Measurements from ENCODE around the gene SH3RF3. TPM values are rescaled to one million over a fixed set of nuclear protein-coding genes. Genes with fewer than 3 reads are reported as not detected.

SH3RF3 gene
- total and polyA plus RNA-seq, 2 donors (not counting 1 experiment from before 2014, with no cell fraction given) = 8.3 to 10.1 TPM

DNA sequence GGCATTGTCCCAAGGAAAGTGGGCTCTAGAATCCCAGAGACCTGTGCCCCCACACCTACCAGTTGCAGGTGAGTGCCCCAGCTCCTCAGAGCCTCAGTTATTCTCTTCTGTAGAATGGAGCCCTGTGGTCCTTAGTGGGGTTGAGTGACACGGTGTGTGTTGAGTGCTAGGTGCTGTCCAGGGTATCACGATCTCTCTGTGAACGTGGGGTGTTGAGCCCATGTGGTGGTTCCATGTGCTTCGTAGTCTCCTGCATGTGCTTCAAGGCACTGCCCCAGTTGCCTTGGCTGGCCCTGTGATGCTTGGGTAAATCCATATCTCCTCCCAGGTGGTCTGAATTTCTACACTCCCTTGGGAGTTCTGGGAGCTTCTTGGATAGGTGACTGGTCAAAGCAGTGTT lies 54.9 kb downstream of the SH3RF3 start:
- Histone ChIP-seq H3K36me3 (ENCODE audit: control insufficient read depth, insufficient read depth, low read length) (no peaks in the 10 kb centered on the region), H3K4me3 (replicated peaks in 1 of 4; ENCODE audit: control extremely low read depth in 1 of 4, insufficient read depth in 1 of 4, low read depth in 3 of 4, low read length in 4 of 4) (no peak overlapping the region), H3K27me3 (ENCODE audit: control insufficient read depth, insufficient read depth, low read length) (no peaks in the 10 kb centered on the region), H3K27ac (ENCODE audit: insufficient read depth, low read length) (no peak overlapping the region), H2AFZ (ENCODE audit: low read length) (no peak overlapping the region), H4K20me1 (ENCODE audit: control insufficient read depth, extremely low read depth, insufficient read depth, low read length) (no peaks in the 10 kb centered on the region), H3K4me2 (ENCODE audit: extremely low read depth, insufficient read depth, low read length) (no peak overlapping the region), H3K4me1 (ENCODE audit: control insufficient read depth, extremely low read depth, insufficient read depth, low read length) (peaks cover 19% of the 10 kb centered on the region), H3K79me2 (ENCODE audit: control insufficient read depth, insufficient read depth, low read length) (peaks cover 44% of the 10 kb centered on the region), H3K9me3 (ENCODE audit: control insufficient read depth, insufficient read depth, low read depth, low read length) (no peaks in the 10 kb centered on the region), H3K9ac (ENCODE audit: insufficient read depth, low read length) (no peak overlapping the region)
- DNase-seq (ENCODE audit: low read depth in 2 of 2) = no peak
- TF ChIP-seq EZH2 (IDR thresholded peaks at IDR 0.05; ENCODE audit: low read length, missing control alignments) = no peak
- TF ChIP-seq, protein P1, sequence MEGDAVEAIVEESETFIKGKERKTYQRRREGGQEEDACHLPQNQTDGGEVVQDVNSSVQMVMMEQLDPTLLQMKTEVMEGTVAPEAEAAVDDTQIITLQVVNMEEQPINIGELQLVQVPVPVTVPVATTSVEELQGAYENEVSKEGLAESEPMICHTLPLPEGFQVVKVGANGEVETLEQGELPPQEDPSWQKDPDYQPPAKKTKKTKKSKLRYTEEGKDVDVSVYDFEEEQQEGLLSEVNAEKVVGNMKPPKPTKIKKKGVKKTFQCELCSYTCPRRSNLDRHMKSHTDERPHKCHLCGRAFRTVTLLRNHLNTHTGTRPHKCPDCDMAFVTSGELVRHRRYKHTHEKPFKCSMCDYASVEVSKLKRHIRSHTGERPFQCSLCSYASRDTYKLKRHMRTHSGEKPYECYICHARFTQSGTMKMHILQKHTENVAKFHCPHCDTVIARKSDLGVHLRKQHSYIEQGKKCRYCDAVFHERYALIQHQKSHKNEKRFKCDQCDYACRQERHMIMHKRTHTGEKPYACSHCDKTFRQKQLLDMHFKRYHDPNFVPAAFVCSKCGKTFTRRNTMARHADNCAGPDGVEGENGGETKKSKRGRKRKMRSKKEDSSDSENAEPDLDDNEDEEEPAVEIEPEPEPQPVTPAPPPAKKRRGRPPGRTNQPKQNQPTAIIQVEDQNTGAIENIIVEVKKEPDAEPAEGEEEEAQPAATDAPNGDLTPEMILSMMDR (conservative IDR thresholded peaks at IDR 0.05 in 1 of 2, IDR thresholded peaks at IDR 0.05 in 1 of 2; ENCODE audit: low read depth in 1 of 2, low read length in 2 of 2) = no peak

DNA sequence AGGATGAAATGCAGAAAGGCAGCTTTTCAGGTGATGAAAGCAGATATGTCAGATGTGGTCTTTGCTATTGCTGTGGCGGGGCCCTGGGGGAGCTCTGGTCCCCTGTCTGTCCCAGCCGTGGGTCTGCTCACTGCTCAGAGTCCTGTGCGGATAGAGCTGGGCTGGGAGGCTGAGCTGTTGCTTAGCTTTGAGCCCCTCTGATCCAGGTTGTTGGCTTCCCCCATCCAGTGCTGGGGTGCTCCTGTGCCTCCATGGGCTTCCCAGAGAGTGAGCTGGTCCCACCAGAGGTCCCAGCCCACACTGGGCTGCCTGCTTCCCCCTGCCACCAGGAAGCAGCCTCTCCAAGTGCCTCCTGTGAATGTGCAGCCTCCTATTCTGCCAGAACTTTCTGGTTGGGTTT lies 55.4 kb downstream of the SH3RF3 start:
- Histone ChIP-seq H3K4me1 (ENCODE audit: control insufficient read depth, extremely low read depth, insufficient read depth, low read length) (peaks cover 19% of the 10 kb centered on the region), H2AFZ (ENCODE audit: low read length) (no peak overlapping the region), H3K4me3 (replicated peaks in 1 of 4; ENCODE audit: control extremely low read depth in 1 of 4, insufficient read depth in 1 of 4, low read depth in 3 of 4, low read length in 4 of 4) (no peak overlapping the region), H3K9me3 (ENCODE audit: control insufficient read depth, insufficient read depth, low read depth, low read length) (no peaks in the 10 kb centered on the region), H3K36me3 (ENCODE audit: control insufficient read depth, insufficient read depth, low read length) (no peaks in the 10 kb centered on the region), H3K27ac (ENCODE audit: insufficient read depth, low read length) (peak overlapping the region; percentile 88), H4K20me1 (ENCODE audit: control insufficient read depth, extremely low read depth, insufficient read depth, low read length) (no peaks in the 10 kb centered on the region), H3K4me2 (ENCODE audit: extremely low read depth, insufficient read depth, low read length) (no peak overlapping the region), H3K27me3 (ENCODE audit: control insufficient read depth, insufficient read depth, low read length) (no peaks in the 10 kb centered on the region), H3K79me2 (ENCODE audit: control insufficient read depth, insufficient read depth, low read length) (peaks cover 42% of the 10 kb centered on the region), H3K9ac (ENCODE audit: insufficient read depth, low read length) (no peak overlapping the region)
- no peak for DNase-seq (ENCODE audit: low read depth in 2 of 2)
- no peak for TF ChIP-seq EZH2 (IDR thresholded peaks at IDR 0.05; ENCODE audit: low read length, missing control alignments)
- TF ChIP-seq, protein P1 (conservative IDR thresholded peaks at IDR 0.05 in 1 of 2, IDR thresholded peaks at IDR 0.05 in 1 of 2; ENCODE audit: low read depth in 1 of 2, low read length in 2 of 2) = no peak

DNA sequence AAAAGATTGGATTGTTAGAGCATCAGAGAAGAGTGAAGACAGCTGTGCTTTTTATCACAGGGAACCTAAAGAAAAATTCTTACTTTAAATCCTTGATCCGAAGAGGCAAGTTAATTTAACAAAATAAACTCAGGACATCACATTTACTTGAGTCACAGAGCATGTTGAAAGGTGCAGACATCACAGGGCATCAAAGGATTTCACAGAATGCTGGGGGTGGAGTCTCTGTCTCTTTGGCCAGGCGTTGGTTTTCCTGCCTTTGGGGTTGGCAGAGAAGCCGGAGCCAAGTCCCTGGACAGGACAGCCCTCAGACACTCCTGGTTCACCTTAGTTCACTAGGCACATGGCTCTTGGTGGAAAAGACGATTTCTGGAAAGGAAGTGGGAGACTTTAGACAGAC lies 56.3 kb downstream of the SH3RF3 start:
- no peak overlapping the region for H3K4me3 ChIP-seq (replicated peaks in 1 of 4; ENCODE audit: control extremely low read depth in 1 of 4, insufficient read depth in 1 of 4, low read depth in 3 of 4, low read length in 4 of 4)

More for the DNA sequence above, 56.3 kb downstream of the SH3RF3 start:
- H3K9me3 ChIP-seq (ENCODE audit: control insufficient read depth, insufficient read depth, low read depth, low read length) = no peaks in the 10 kb centered on the region
- peak overlapping the region; percentile 88 for H3K27ac ChIP-seq (ENCODE audit: insufficient read depth, low read length)
- peak overlapping the region; percentile 51 for H3K9ac ChIP-seq (ENCODE audit: insufficient read depth, low read length)
- H4K20me1 ChIP-seq (ENCODE audit: control insufficient read depth, extremely low read depth, insufficient read depth, low read length) = no peaks in the 10 kb centered on the region
- DNase-seq (ENCODE audit: low read depth in 2 of 2) = peak; percentile 74 to 82
- TF ChIP-seq EZH2 (IDR thresholded peaks at IDR 0.05; ENCODE audit: low read length, missing control alignments) = no peak
- TF ChIP-seq, protein P1 (conservative IDR thresholded peaks at IDR 0.05 in 1 of 2, IDR thresholded peaks at IDR 0.05 in 1 of 2; ENCODE audit: low read depth in 1 of 2, low read length in 2 of 2) = no peak
- peaks cover 38% of the 10 kb centered on the region for H3K79me2 ChIP-seq (ENCODE audit: control insufficient read depth, insufficient read depth, low read length)
- no peaks in the 10 kb centered on the region for H3K36me3 ChIP-seq (ENCODE audit: control insufficient read depth, insufficient read depth, low read length)
- peak overlapping the region; percentile 13 for H3K4me2 ChIP-seq (ENCODE audit: extremely low read depth, insufficient read depth, low read length)
- no peak overlapping the region for H2AFZ ChIP-seq (ENCODE audit: low read length)
- peaks cover 19% of the 10 kb centered on the region for H3K4me1 ChIP-seq (ENCODE audit: control insufficient read depth, extremely low read depth, insufficient read depth, low read length)
- no peaks in the 10 kb centered on the region for H3K27me3 ChIP-seq (ENCODE audit: control insufficient read depth, insufficient read depth, low read length)

All from fibroblast of lung (primary cell).